Esophagus (tissue), 2 donors: ENCODE results near the gene SPIRE2. TPM values are rescaled to one million over a fixed set of nuclear protein-coding genes. Genes with fewer than 3 reads are reported as not detected.

Experiments
- H3K27ac ChIP-seq, 2 donors: one replicate each; pipeline ENCODE4 v1.5.1; 2013; ENCODE audit warnings: low read depth in 2 of 2, mild to moderate bottlenecking in 2 of 2, inconsistent platforms in 1 of 2, low read length in 1 of 2, moderate library complexity in 1 of 2
- H3K27me3 ChIP-seq, 2 donors: one replicate each; pipeline ENCODE4 v1.6.1; 2013; ENCODE audit warnings: low read length in 2 of 2, control low read depth in 1 of 2, mild to moderate bottlenecking in 1 of 2; ENCODE audit not compliant: insufficient read depth in 2 of 2, control insufficient read depth in 1 of 2
- H3K36me3 ChIP-seq, 2 donors: one replicate each; pipeline ENCODE4 v1.6.1; 2013; ENCODE audit warnings: low read length in 1 of 2; ENCODE audit not compliant: control insufficient read depth in 2 of 2, insufficient read depth in 2 of 2
- H3K4me1 ChIP-seq, 2 donors: one replicate each; pipeline ENCODE4 v1.6.1; 2013; ENCODE audit warnings: low read length in 1 of 2; ENCODE audit not compliant: control insufficient read depth in 2 of 2, insufficient read depth in 2 of 2
- H3K4me3 ChIP-seq, 2 donors: one replicate each; pipeline ENCODE4 v1.5.1; 2013; ENCODE audit warnings: low read length in 2 of 2, mild to moderate bottlenecking in 2 of 2, low read depth in 1 of 2, moderate library complexity in 1 of 2
- H3K9me3 ChIP-seq, 2 donors: one replicate each; pipeline ENCODE4 v1.6.1; 2013; ENCODE audit warnings: mild to moderate bottlenecking in 2 of 2, low read depth in 1 of 2, low read length in 1 of 2, moderate library complexity in 1 of 2; ENCODE audit not compliant: control insufficient read depth in 2 of 2, insufficient read depth in 1 of 2
- WGBS, 2 donors: extraction: QIAGEN DNeasy Blood & Tissue Kit; methylation state at CpG; one replicate each; pipeline ENCODE4 v1.1.7; 2013; 5-methylcytosine and 5-hydroxymethylcytosine counted together
- polyA plus RNA-seq, 2 donors: library from polyadenylated mRNA; stranded (reverse); fragments of 200-250 nt; gene quantifications; one replicate each; pipeline ENCODE4 v1.2.3, GENCODE V29; 2013
- donor health status: healthy with polysubstance abuse.
- donor health status: Bipolar disorder and iron deficiency.

The SPIRE2 gene
- polyA plus RNA-seq, 2 donors: 3.6 to 6.4 TPM

DNA sequence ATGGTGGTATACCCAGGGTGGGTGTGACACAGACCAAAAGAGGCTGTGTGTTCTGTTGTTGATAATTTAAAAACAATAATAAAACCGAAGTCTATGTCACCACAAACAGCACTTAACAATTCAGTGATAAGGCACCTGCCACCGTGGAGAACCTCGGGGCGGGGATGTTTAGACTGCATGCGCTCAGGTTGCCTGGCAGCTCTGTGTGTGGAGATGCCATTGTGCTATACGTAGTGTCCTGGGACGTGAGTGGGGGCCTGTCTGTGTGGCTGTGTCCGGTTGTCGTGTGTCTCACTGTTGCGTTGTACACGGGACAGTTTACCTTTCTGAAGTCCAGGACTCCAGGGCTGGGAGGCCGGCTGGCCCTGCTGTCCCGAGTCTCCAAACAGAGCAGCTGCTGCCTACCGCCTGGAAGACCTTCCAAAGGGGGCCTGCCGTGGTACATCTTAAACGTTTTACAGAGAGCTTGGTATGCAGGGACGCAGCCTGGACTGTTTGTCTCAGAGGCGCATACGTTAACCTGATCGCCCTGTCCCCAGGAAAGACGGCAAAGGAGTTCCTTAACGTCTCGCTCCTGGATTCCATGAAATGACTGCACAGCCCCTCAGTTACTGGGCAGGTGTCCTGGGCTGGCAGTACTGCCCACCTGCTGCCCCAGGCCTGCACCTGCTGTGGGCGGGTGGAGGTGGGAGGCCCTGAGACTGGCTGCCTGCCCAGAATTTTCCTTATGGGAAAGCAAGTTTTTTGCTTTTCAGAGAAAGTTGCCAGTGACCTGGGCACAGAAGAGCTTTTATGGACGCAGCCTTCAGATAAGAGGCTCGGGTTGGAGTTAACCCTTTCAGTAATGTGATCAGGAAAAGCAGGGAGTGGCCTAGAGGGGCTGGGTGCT, 19.0 kb downstream of the SPIRE2 start:
- Histone ChIP-seq H3K4me1 (no peaks in the 10 kb centered on the region), H3K9me3 (no peaks in the 10 kb centered on the region), H3K36me3 (no peaks in the 10 kb centered on the region), H3K27me3 (no peaks in the 10 kb centered on the region), H3K27ac (no peak overlapping the region), H3K4me3 (no peak overlapping the region)
- 64 to 76% methylated on average over 25 to 26 of the region's 26 CpGs for WGBS, 2 donors

DNA sequence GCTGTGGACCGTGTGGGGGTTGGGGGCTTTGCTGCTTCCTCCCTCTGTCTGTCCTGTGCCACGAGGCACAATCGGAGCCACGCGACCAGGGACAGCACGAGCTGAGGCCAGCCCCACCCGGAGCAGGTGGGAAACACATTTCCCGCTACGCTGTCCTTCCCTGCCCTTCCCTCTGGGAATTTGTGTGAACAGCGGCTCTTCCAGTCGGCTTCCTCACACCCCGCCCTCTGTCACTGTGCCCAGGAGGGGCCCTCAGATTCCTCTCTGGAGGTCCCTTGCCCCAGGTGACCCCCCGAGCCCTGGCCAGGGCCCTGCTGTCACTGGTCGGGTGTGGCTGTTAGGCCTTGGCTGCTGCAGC, 19.6 kb downstream of the SPIRE2 start:
- Histone ChIP-seq H3K4me1 (no peaks in the 10 kb centered on the region), H3K9me3 (no peaks in the 10 kb centered on the region), H3K36me3 (no peaks in the 10 kb centered on the region), H3K27ac (no peak overlapping the region), H3K4me3 (no peak overlapping the region), H3K27me3 (no peaks in the 10 kb centered on the region)
- 63 to 66% methylated on average over 12 to 14 of the region's 14 CpGs for WGBS, 2 donors

DNA sequence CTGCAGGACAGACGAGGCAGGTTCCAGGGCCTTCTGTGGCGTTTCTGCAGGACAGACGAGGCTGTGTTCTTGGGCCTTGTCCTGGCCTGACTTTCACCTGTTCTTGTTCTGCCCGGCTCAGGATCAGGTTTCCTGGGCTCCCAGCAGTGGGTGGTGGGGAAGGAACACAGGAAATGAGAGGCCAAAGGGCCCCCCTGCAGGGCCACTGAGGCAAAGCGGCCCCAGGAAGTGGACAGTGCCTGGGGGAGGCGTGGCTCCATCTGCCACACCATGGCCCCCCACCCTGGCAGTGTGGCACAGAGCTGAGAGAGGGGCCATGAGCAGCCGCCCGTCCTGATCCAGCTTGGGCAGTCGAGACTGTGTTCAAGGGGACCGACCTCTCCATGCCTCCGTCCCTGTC, 20.7 kb downstream of the SPIRE2 start:
- Histone ChIP-seq H3K27ac (no peak overlapping the region), H3K27me3 (no peaks in the 10 kb centered on the region), H3K4me1 (no peaks in the 10 kb centered on the region), H3K36me3 (no peaks in the 10 kb centered on the region), H3K4me3 (no peak overlapping the region), H3K9me3 (no peaks in the 10 kb centered on the region)
- WGBS, 2 donors: 92 to 93% methylated on average over 11 of the region's 11 CpGs

DNA sequence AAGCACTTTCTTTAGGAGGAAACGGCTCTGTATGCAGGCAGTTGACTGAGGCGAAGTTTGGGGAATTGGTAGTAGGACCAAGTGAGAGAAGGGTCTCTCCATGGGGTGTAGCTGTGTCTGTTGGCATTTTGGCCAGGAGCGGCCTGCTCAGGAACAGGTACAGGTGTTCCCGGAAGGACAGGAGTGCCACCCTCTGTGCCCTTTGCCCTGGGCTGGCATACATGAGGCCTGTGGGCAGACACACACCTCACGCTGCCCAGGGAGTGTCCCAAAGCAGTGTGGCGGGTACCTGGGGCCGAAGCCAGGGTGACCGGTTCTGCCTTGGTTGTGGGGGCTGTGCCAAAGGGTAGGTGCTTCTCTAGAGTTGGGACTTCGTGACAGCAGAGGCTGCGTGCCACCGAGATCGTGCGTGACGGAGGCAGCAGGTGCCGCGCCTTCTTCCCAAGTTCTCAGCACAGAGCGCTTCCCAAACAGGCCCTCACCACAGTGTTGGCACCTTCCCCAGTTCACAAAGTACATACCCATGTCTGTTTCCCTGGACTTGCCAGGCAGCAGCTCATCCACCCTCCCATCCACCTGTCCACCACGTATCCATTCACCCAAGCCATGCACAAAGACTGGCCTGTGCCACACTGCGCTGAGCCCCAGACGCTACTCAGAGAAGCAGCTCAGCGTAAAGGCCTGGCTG, 25.2 kb downstream of the SPIRE2 start:
- Histone ChIP-seq H3K27ac (no peak overlapping the region), H3K27me3 (no peaks in the 10 kb centered on the region), H3K36me3 (peaks cover 0 to 3% of the 10 kb centered on the region in 2 donors), H3K4me3 (no peak overlapping the region), H3K9me3 (no peaks in the 10 kb centered on the region), H3K4me1 (no peaks in the 10 kb centered on the region)
- WGBS, 2 donors: 83 to 90% methylated on average over 21 of the region's 21 CpGs

DNA sequence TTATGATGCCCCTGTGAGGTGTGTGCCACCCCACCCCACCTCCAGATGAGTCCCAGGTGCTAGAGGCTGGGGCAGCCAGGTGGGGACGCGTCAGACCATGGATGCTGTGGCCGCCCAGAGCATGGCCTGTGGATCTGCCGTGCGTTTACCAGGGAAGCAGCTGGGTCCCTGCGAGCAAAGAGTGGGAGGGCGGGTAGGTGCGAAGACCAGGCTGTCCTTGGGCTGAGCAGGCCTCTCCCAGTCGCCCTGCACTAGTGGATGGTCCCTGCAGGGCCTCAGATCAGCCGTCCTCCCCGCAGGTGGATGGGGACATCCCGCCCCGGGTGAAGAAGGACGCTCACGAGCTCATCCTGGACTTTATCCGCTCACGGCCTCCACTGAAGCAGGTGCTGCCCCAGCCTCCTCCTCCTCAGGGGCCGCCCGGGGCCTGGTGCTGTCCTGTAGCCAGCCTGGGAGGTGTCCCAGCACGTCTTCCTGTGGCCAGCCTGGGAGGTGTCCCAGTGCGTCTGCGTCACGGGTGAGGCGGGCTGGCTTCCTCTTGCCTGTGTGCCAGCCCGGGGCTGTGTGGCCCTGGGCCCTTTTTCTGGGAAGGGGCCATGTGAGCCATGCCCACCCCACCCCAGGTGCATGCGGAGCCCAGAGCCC, 27.1 kb downstream of the SPIRE2 start:
- Histone ChIP-seq H3K36me3 (peaks cover 0 to 3% of the 10 kb centered on the region in 2 donors), H3K27ac (no peak overlapping the region), H3K4me1 (no peaks in the 10 kb centered on the region), H3K27me3 (no peaks in the 10 kb centered on the region), H3K4me3 (no peak overlapping the region), H3K9me3 (no peaks in the 10 kb centered on the region)
- WGBS, 2 donors: 86 to 90% methylated on average over 26 of the region's 26 CpGs

DNA sequence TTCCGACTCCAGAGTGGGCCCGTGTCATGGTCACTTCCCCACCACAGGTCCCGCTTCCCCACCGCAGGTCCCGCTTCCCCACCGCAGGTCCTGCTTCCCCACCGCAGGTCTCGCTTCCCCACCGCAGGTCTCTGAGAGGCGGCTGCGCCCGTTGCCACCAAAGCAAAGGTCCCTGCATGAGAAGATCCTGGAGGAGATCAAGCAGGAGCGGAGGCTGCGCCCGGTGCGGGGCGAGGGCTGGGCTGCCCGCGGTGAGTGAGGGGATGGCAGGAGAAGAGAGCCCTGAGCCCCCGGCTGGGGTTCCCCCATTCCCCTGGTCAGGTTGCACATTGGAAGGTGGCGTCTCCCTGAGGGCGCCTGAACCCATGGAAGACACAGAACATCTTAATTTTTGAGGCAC, 27.7 kb downstream of the SPIRE2 start:
- no peak overlapping the region for H3K4me3 ChIP-seq
- H3K9me3 ChIP-seq: no peaks in the 10 kb centered on the region
- 92 to 93% methylated on average over 22 of the region's 22 CpGs for WGBS, 2 donors
- peaks cover 0 to 3% of the 10 kb centered on the region in 2 donors for H3K36me3 ChIP-seq
- no peak overlapping the region for H3K27ac ChIP-seq
- no peaks in the 10 kb centered on the region for H3K4me1 ChIP-seq
- no peaks in the 10 kb centered on the region for H3K27me3 ChIP-seq

DNA sequence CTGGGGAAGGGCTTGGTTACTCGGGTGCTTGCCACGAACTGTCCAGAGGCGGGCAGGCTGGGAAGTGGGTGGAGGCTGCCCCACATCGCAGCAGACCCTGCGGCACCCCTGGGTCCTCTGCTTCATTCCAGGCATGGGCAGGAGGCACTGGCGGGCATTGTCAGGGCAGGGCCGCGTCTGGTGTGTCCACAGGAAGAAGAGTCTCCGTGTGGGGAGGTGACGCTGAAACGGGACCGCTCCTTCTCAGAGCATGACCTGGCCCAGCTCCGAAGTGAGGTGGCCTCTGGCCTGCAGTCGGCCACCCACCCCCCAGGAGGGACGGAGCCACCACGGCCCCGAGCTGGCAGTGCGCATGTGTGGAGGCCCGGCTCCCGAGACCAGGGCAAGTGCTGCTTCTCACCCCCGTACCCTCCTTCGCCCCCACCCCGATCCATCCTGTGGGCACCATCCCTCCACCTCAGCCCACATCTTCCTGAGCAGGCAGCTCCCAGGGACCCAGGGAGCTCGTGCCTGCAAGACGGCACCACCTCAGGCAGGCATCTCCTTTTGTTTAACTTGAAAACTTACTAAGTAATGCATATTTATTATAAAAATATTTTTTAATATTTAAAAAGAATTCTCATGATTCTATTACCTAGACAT, 30.8 kb downstream of the SPIRE2 start:
- H3K4me3 ChIP-seq: no peak overlapping the region
- H3K27me3 ChIP-seq: no peaks in the 10 kb centered on the region
- 84 to 88% methylated on average over 23 to 25 of the region's 25 CpGs for WGBS, 2 donors
- H3K9me3 ChIP-seq: no peaks in the 10 kb centered on the region
- no peak overlapping the region for H3K27ac ChIP-seq
- H3K36me3 ChIP-seq: peaks cover 0 to 3% of the 10 kb centered on the region in 2 donors
- peaks cover 0 to 4% of the 10 kb centered on the region in 2 donors for H3K4me1 ChIP-seq

DNA sequence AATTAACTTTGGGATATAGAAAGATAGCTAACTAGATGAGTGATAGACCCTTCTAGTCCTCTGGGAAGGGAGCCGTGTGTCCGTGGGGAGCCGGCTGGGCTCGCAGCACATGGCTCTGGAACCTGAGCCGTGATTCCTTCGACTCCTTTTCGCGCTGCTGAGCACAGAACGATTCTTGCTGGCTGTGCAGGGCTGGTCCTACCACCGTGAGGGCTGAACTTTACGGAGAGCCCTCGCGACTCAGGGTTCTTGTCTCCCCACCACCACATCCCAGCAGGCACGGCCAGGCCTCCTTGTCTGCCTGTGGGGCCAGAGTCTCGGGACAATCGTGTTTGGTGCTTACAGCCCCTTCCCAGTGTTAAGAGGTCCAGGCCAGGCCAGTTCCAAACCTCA, 31.3 kb downstream of the SPIRE2 start:
- Histone ChIP-seq H3K9me3 (no peaks in the 10 kb centered on the region), H3K27ac (no peak overlapping the region), H3K27me3 (no peaks in the 10 kb centered on the region), H3K36me3 (peaks cover 0 to 3% of the 10 kb centered on the region in 2 donors), H3K4me3 (no peak overlapping the region), H3K4me1 (peaks cover 0 to 4% of the 10 kb centered on the region in 2 donors)
- 89% methylated on average over 16 of the region's 16 CpGs for WGBS, 2 donors

DNA sequence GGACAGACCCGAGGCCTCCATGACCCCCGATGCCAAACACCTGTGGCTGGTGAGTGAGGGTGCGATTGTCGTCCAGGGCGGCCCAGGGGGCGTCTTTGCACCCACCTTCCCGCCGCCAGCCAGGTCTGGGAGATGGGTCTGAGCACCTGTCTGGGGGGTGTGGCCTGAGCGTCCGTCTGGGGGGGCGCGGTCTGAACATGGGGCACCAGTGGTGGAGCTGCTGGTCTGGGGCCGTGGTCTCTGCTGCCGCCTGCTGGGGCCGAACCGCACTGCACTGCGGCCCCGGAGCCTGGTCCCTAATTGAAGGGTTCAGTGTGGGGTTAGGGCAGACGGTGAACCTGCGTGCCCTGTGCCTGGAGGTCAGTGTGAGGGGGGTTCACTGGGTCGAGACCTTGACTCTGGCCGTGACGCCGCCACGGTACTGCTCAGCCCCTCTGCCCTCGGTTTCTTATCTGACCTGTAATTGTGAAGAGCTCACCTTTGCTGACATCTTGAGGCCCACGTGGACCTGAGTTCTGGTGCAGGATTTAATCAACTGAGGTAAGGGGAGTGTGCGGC, 32.6 kb downstream of the SPIRE2 start:
- no peaks in the 10 kb centered on the region for H3K27me3 ChIP-seq
- H3K27ac ChIP-seq: no peak overlapping the region
- H3K9me3 ChIP-seq: no peaks in the 10 kb centered on the region
- peaks cover 0 to 3% of the 10 kb centered on the region in 2 donors for H3K36me3 ChIP-seq
- H3K4me1 ChIP-seq: peaks cover 0 to 4% of the 10 kb centered on the region in 2 donors
- WGBS, 2 donors: 26 to 29% methylated on average over 28 of the region's 28 CpGs
- H3K4me3 ChIP-seq: no peak overlapping the region
